NB4 (cell line): ENCODE measurements around the gene GALNT17.

Experiments used
- POLR2A ChIP-seq: IDR thresholded peaks from 2 replicates; pipeline ENCODE4 v1.6.1; 2011; ENCODE audit warnings: mild to moderate bottlenecking; ENCODE audit not compliant: insufficient read length; ENCODE audit errors: extremely low read depth
- TF ChIP-seq, protein P1 (sequence below): IDR thresholded peaks from one replicate; pipeline ENCODE4 v1.5.1; 2012; ENCODE audit warnings: low read depth, low read length
- TF ChIP-seq, protein P2 (sequence below): IDR thresholded peaks from 2 replicates; pipeline ENCODE4 v1.6.1; 2011; ENCODE audit warnings: low read depth, low read length

DNA sequence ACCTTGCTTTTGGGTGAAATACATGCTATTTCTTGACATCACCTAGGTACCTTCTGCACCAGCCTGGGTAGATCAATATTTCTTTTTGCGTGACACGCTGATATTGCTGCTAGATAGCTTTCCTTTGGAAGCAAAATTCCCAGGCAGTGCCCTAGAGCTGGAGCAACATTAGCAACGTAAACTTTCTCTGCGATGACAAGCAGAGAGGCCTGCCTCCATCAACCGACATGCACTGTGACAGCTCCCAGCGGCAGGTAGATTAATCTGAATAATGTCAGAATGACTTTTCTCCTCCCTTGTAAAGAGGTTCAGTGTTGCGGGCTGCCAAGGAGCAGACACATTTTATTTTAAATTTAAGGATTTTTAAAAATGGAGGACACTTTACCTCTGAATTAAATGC is 307.4 kb downstream of the GALNT17 start:
- TF ChIP-seq, protein P1, sequence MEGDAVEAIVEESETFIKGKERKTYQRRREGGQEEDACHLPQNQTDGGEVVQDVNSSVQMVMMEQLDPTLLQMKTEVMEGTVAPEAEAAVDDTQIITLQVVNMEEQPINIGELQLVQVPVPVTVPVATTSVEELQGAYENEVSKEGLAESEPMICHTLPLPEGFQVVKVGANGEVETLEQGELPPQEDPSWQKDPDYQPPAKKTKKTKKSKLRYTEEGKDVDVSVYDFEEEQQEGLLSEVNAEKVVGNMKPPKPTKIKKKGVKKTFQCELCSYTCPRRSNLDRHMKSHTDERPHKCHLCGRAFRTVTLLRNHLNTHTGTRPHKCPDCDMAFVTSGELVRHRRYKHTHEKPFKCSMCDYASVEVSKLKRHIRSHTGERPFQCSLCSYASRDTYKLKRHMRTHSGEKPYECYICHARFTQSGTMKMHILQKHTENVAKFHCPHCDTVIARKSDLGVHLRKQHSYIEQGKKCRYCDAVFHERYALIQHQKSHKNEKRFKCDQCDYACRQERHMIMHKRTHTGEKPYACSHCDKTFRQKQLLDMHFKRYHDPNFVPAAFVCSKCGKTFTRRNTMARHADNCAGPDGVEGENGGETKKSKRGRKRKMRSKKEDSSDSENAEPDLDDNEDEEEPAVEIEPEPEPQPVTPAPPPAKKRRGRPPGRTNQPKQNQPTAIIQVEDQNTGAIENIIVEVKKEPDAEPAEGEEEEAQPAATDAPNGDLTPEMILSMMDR = no peak
- no peak for TF ChIP-seq POLR2A
- TF ChIP-seq, protein P2, sequence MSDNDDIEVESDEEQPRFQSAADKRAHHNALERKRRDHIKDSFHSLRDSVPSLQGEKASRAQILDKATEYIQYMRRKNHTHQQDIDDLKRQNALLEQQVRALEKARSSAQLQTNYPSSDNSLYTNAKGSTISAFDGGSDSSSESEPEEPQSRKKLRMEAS = no peak
